Mucosa of descending colon (tissue), 3 donors: ENCODE measurements around the gene SCML1. TPM values are rescaled to one million over a fixed set of nuclear protein-coding genes. Genes with fewer than 3 reads are reported as not detected.
"Not testable (repeated sequence)": the region's sequence is repeated elsewhere in the genome, so short reads cannot be mapped to it uniquely, and the experiment has no call there.

Experiments
- ATAC-seq: fragments of 200-7000 bp; cut with Tn5 transposase; one replicate; pipeline ENCODE4 v1.9.1; 2020; ENCODE audit warnings: mild to moderate bottlenecking, moderate library complexity
- DNase-seq, 3 donors: peaks; one replicate each; pipeline ENCODE4 v3.0.0-alpha.2; 2020
- H3K36me3 ChIP-seq: fragments of 200-600 bp; one replicate; pipeline ENCODE4 v1.8.0; 2021; ENCODE audit warnings: low read depth, mild to moderate bottlenecking
- H3K4me1 ChIP-seq: fragments of 200-600 bp; one replicate; pipeline ENCODE4 v1.8.0; 2021; ENCODE audit warnings: low read depth, mild to moderate bottlenecking
- H3K4me3 ChIP-seq: fragments of 200-600 bp; one replicate; pipeline ENCODE4 v1.8.0; 2021; ENCODE audit warnings: mild to moderate bottlenecking
- H3K9me3 ChIP-seq: fragments of 200-600 bp; one replicate; pipeline ENCODE4 v1.8.0; 2021; ENCODE audit warnings: mild to moderate bottlenecking
- intact Hi-C, 2 donors: fragments of 100-400 bp; cut with DNase I in 1 of 2; cut with micrococcal nuclease in 1 of 2; formaldehyde crosslinking; loops; one replicate each; pipeline versions ENCODE4 v1.11.0 to v1.11.1; 2022; cut with DNase I, micrococcal nuclease
- total RNA-seq, 3 donors: library from RNA; stranded (reverse); fragmentation: NEBNext Ultra II Directional in 2 of 3; extraction: Animal tissue kit (Norgen Biotek cat#: 25700) in 2 of 3; gene quantifications; one replicate each; pipeline versions ENCODE4 v1.2.1 to v1.2.4, GENCODE V29; 2021 to 2023
- TF ChIP-seq, protein P1 (sequence below): fragments of 200-600 bp; IDR thresholded peaks from one replicate; pipeline ENCODE4 v1.8.0; 2022; ENCODE audit warnings: antibody characterized with exemption, mild to moderate bottlenecking
- donor health status: DM: no; HTN: no; CAD: no; lungs with moderate emphysema.
- donor health status: DM: no; HTN: no; CAD: no.
- donor health status: DM: no; HTN: yes; CAD: no.

SCML1 gene
- total RNA-seq, 3 donors from 2014 or later: 9.9 to 12.9 (median 11.5) TPM

DNA sequence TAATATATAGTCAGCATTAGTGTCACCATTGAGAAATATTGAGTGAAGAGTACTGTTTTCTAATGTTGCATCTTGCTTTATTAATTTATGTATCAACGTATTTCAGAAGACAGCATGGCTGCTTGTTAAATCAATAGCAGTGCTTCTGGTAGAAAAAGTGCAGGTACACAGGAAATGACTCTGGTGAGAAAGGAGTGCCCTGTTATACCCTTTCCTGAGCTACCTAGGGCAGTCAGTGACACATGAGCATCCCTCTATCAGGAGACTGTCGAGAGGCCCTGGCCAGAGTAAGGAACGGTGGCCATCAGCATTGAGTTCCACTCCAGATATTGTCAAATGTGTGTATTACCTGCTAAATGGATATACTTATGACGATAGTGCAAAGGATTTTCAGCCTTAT is 42.1 kb downstream of the SCML1 start:
- H3K36me3 ChIP-seq: no peaks in the 10 kb centered on the region
- no peak for ATAC-seq
- TF ChIP-seq, protein P1, sequence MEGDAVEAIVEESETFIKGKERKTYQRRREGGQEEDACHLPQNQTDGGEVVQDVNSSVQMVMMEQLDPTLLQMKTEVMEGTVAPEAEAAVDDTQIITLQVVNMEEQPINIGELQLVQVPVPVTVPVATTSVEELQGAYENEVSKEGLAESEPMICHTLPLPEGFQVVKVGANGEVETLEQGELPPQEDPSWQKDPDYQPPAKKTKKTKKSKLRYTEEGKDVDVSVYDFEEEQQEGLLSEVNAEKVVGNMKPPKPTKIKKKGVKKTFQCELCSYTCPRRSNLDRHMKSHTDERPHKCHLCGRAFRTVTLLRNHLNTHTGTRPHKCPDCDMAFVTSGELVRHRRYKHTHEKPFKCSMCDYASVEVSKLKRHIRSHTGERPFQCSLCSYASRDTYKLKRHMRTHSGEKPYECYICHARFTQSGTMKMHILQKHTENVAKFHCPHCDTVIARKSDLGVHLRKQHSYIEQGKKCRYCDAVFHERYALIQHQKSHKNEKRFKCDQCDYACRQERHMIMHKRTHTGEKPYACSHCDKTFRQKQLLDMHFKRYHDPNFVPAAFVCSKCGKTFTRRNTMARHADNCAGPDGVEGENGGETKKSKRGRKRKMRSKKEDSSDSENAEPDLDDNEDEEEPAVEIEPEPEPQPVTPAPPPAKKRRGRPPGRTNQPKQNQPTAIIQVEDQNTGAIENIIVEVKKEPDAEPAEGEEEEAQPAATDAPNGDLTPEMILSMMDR: no peak
- H3K4me3 ChIP-seq: no peak overlapping the region
- intact Hi-C loops: no loop called here
- H3K4me1 ChIP-seq: no peaks in the 10 kb centered on the region
- no peaks in the 10 kb centered on the region for H3K9me3 ChIP-seq
- no peak for DNase-seq

DNA sequence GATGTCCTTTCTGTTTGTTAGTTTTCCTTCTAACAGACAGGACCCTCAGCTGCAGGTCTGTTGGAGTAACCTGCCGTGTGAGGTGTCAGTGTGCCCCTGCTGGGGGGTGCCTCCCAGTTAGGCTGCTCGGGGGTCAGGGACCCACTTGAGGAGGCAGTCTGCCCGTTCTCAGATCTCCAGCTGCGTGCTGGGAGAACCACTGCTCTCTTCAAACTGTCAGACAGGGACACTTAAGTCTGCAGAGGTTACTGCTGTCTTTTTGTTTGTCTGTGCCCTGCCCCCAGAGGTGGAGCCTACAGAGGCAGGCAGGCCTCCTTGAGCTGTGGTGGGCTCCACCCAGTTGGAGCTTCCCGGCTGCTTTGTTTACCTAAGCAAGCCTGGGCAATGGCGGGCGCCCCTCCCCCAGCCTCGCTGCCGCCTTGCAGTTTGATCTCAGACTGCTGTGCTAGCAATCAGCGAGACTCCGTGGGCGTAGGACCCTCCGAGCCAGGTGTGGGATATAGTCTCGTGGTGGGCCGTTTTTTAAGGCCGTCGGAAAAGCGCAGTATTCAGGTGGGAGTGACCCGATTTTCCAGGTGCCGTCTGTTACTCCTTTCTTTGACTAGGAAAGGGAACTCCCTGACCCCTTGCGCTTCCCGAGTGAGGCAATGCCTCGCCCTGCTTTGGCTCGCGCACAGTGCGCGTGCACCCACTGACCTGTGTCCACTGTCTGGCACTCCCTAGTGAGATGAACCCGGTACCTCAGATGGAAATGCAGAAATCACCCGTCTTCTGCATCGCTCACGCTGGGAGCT is 49.5 kb downstream of the SCML1 start:
- ATAC-seq, H3K4me1 ChIP-seq, H3K4me3 ChIP-seq, H3K36me3 ChIP-seq, intact Hi-C loops, H3K9me3 ChIP-seq: not testable (repeated sequence)
- DNase-seq: peak in 2 of 3 donors; percentile 27 to 61

DNA sequence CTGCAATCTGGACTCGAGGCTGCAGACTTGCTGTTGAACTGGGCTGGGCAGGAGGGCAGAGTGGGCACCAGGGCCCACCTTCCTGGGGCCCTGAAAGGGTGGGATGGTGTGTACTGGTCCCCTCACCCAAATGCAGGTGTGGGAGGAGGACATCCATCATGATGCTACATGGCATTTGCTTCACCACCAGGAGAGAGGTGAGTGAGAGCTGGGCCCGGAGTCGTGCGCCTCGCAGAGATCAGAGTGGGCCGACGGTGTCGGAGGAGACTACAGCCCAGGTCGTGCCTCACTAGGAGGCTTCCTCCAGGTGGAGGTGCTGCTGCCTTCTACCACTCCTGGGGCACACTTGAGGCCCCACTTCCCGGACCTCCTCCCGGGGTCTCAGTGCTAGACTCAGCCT is 50.3 kb downstream of the SCML1 start:
- ATAC-seq (no peak), DNase-seq (no peak)
- intact Hi-C loops: no loop called here
- TF ChIP-seq, protein P1: no peak
- Histone ChIP-seq H3K9me3 (no peaks in the 10 kb centered on the region), H3K36me3 (no peaks in the 10 kb centered on the region), H3K4me3 (no peak overlapping the region), H3K4me1 (no peaks in the 10 kb centered on the region)

DNA sequence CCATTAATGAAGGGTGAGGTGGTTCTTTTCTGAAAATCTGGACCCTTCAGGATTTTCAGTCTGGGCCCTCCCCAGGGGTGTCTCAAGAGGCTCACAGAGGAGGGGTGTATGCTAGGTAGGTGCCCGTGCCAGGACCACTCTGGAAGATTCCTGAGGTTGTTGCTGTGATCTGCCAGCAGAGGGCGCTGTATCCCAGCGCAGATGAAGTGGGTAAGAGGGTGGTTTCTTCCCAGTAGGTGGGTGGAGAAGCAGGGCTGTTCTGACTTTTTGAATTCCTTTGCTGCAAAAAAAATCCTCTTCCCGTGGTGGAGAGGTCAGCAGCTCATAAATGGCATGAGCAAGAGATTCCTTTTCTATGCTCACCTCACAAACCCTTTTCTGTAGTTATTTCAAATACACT is 51.1 kb downstream of the SCML1 start:
- Histone ChIP-seq H3K36me3 (no peaks in the 10 kb centered on the region), H3K4me3 (no peak overlapping the region), H3K9me3 (no peaks in the 10 kb centered on the region), H3K4me1 (no peaks in the 10 kb centered on the region)
- intact Hi-C loops: no loop called here
- ATAC-seq: peak; percentile 70
- DNase-seq: peak in 2 of 3 donors; percentile 22 to 44
- TF ChIP-seq, protein P1: peak; percentile 41

DNA sequence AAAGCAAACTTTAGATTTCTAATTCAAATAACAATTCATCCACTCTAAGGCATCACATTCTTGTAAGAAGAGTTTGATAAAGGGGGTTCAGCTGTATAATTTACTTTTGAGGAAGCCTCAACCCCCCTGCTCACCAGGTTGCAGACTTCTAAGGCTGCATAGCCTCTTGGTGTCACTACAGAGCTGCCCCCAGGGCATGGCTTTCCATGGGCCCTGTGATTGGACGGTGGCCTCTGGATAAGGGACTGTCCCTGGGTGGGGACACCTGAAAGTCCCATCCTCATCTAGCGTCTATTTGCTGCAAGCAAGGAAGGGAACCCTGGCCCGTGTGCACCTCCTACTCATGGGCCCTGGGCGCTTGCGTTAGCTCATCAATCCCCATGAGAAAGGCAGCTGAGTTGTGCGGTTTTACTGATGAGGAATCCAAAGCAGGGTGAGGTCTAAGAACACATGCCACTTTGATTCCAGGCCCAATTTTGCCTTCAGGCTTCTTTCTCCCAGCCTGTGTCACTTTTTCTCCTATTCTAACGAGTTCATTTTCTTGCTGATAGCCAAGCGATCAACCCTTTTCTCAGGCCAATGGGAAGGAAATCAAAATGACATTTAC is 51.8 kb downstream of the SCML1 start:
- no peak for ATAC-seq

DNA sequence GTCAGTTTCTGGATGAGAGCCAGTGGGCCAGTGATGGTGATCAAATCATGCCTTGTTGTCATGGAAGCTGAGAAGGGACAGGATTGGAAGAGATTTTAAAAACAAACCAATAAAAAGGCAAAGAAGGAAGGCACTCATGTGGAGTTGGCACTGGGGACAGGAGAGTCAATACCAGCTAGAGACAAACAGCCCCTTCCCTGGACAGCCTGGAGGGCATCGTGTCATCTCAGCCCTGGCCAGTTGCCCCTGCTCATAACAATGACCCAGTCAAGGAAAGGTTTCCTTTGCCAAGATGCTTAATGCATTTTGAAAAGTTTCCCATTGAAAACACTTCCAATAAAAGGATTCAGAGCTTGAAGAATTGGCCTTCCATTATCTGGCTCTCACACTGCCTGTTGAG is 55.5 kb downstream of the SCML1 start:
- H3K4me3 ChIP-seq: no peak overlapping the region
- ATAC-seq (no peak), DNase-seq (no peak)
- TF ChIP-seq, protein P1: no peak
- intact Hi-C loops: no loop called here
- H3K4me1 ChIP-seq: no peaks in the 10 kb centered on the region
- H3K36me3 ChIP-seq: no peaks in the 10 kb centered on the region
- H3K9me3 ChIP-seq: no peaks in the 10 kb centered on the region

More for the DNA sequence above, 51.8 kb downstream of the SCML1 start:
- DNase-seq: no peak
- intact Hi-C loops: no loop called here
- Histone ChIP-seq H3K9me3 (no peaks in the 10 kb centered on the region), H3K4me3 (no peak overlapping the region), H3K4me1 (no peaks in the 10 kb centered on the region), H3K36me3 (no peaks in the 10 kb centered on the region)
- TF ChIP-seq, protein P1: no peak
